Measurements from ENCODE around the gene GRIK4. TPM values are rescaled to one million over a fixed set of nuclear protein-coding genes. Genes with fewer than 3 reads are reported as not detected.

GRIK4 gene
- total RNA-seq, 1 donor from 2014 or later = 0.36 TPM

- Histone ChIP-seq H3K4me3 (no peak overlapping the region), H2AFZ (replicated peaks) (no peak overlapping the region), H4K20me1 (ENCODE audit: low read depth) (no peaks in the 10 kb centered on the region), H3K4me1 (peaks cover 17% of the 10 kb centered on the region), H3K27ac (no peak overlapping the region), H3F3A (ENCODE audit: low read depth) (no peaks in the 10 kb centered on the region), H3K36me3 (no peaks in the 10 kb centered on the region), H3K79me2 (ENCODE audit: low read depth) (no peaks in the 10 kb centered on the region), H3K9ac (no peak overlapping the region), H3K4me2 (no peak overlapping the region), H3K27me3 (no peaks in the 10 kb centered on the region), H3K9me3 (ENCODE audit: low read depth) (no peaks in the 10 kb centered on the region)
- no peak overlapping the region for H3K27ac Mint-ChIP-seq
- no peak for TF ChIP-seq CTCF (IDR thresholded peaks at IDR 0.05)
- TF ChIP-seq EZH2 (IDR thresholded peaks at IDR 0.05) = no peak
- no peak for TF ChIP-seq EZH2phosphoT487 (IDR thresholded peaks at IDR 0.05)
- no peaks in the 10 kb centered on the region for H3K36me3 Mint-ChIP-seq
- H3K9me3 Mint-ChIP-seq = no peaks in the 10 kb centered on the region
- H3K4me3 Mint-ChIP-seq = no peak overlapping the region
- peak; percentile 31 for DNase-seq (ENCODE audit: low spot score)
- H3K27me3 Mint-ChIP-seq (ENCODE audit: insufficient read depth, low read depth) = peaks cover 5% of the 10 kb centered on the region
- peaks cover 11% of the 10 kb centered on the region for H3K4me1 Mint-ChIP-seq
Observed at GRCh38 chr11:120900643-120901042, 389.1 kb downstream of the GRIK4 start.

GRCh38 chr11:120903686-120904085 lies 392.1 kb downstream of the GRIK4 start:
- Histone ChIP-seq H3K4me3 (no peak overlapping the region), H3K4me2 (no peak overlapping the region), H3K36me3 (no peaks in the 10 kb centered on the region), H3F3A (ENCODE audit: low read depth) (no peaks in the 10 kb centered on the region), H3K9me3 (ENCODE audit: low read depth) (no peaks in the 10 kb centered on the region), H2AFZ (replicated peaks) (no peak overlapping the region), H3K79me2 (ENCODE audit: low read depth) (no peaks in the 10 kb centered on the region), H3K27me3 (no peaks in the 10 kb centered on the region), H3K4me1 (peaks cover 17% of the 10 kb centered on the region), H3K27ac (no peak overlapping the region), H4K20me1 (ENCODE audit: low read depth) (no peaks in the 10 kb centered on the region), H3K9ac (no peak overlapping the region)
- no peaks in the 10 kb centered on the region for H3K36me3 Mint-ChIP-seq
- TF ChIP-seq EZH2 (IDR thresholded peaks at IDR 0.05) = no peak
- no peak for TF ChIP-seq EZH2phosphoT487 (IDR thresholded peaks at IDR 0.05)
- TF ChIP-seq CTCF (IDR thresholded peaks at IDR 0.05) = no peak
- H3K4me1 Mint-ChIP-seq = peaks cover 16% of the 10 kb centered on the region
- no peak for DNase-seq (ENCODE audit: low spot score)
- no peaks in the 10 kb centered on the region for H3K9me3 Mint-ChIP-seq
- H3K27me3 Mint-ChIP-seq (ENCODE audit: insufficient read depth, low read depth) = peaks cover 7% of the 10 kb centered on the region
- no peak overlapping the region for H3K27ac Mint-ChIP-seq
- no peak overlapping the region for H3K4me3 Mint-ChIP-seq

- TF ChIP-seq EZH2 (IDR thresholded peaks at IDR 0.05) (no peak), EZH2phosphoT487 (IDR thresholded peaks at IDR 0.05) (no peak), CTCF (IDR thresholded peaks at IDR 0.05) (no peak)
- peaks cover 17% of the 10 kb centered on the region for H3K4me1 ChIP-seq
- no peaks in the 10 kb centered on the region for H3K79me2 ChIP-seq (ENCODE audit: low read depth)
- Mint-ChIP-seq H3K27ac (no peak overlapping the region), H3K4me1 (peaks cover 17% of the 10 kb centered on the region), H3K4me3 (no peak overlapping the region), H3K36me3 (no peaks in the 10 kb centered on the region), H3K9me3 (no peaks in the 10 kb centered on the region), H3K27me3 (ENCODE audit: insufficient read depth, low read depth) (peaks cover 7% of the 10 kb centered on the region)
- no peak overlapping the region for H3K4me2 ChIP-seq
- no peak for DNase-seq (ENCODE audit: low spot score)
- H3K36me3 ChIP-seq = no peaks in the 10 kb centered on the region
- no peaks in the 10 kb centered on the region for H4K20me1 ChIP-seq (ENCODE audit: low read depth)
- no peak overlapping the region for H3K4me3 ChIP-seq
- H3K27me3 ChIP-seq = no peaks in the 10 kb centered on the region
- H3K27ac ChIP-seq = no peak overlapping the region
- H3K9ac ChIP-seq = no peak overlapping the region
- no peak overlapping the region for H2AFZ ChIP-seq (replicated peaks)
- no peaks in the 10 kb centered on the region for H3K9me3 ChIP-seq (ENCODE audit: low read depth)
- H3F3A ChIP-seq (ENCODE audit: low read depth) = no peaks in the 10 kb centered on the region
Observed at GRCh38 chr11:120904116-120904515, 392.6 kb downstream of the GRIK4 start.
